SK-N-MC (cell line): ENCODE data around the gene CARD19.

Experiments
- DNase-seq: peaks from one replicate; pipeline ENCODE4 v3.0.0-alpha.2; 2011; ENCODE audit warnings: low read depth, low spot score
- H3K27ac ChIP-seq: fragments of 200-600 bp; sonication (generic); 2 replicates; pipeline ENCODE4 v1.5.1; 2016; ENCODE audit warnings: mixed run types
- H3K36me3 ChIP-seq: fragments of 200-600 bp; sonication (generic); 2 replicates; pipeline ENCODE4 v1.6.1; 2017; ENCODE audit warnings: antibody characterized with exemption, low read length, mixed read lengths; ENCODE audit not compliant: insufficient read depth
- H3K4me3 ChIP-seq: fragments of 200-600 bp; sonication (generic); 2 replicates; pipeline ENCODE4 v1.5.1; 2016
- H3K9ac ChIP-seq: fragments of 200-600 bp; sonication (generic); 2 replicates; pipeline ENCODE4 v1.8.0; 2017; ENCODE audit warnings: mixed run types, mixed read lengths; ENCODE audit not compliant: insufficient read length
- H3K9me3 ChIP-seq: fragments of 200-600 bp; sonication (generic); 2 replicates; pipeline ENCODE4 v1.6.1; 2017; ENCODE audit warnings: low read depth, mild to moderate bottlenecking, antibody characterized with exemption, low read length, moderate library complexity, mixed read lengths
- EZH2 ChIP-seq: fragments of 200-600 bp; sonication (generic); IDR thresholded peaks from one replicate; pipeline ENCODE4 v1.6.1; 2017; ENCODE audit warnings: antibody characterized with exemption
- FOXP2 ChIP-seq: optimal IDR thresholded peaks from 2 replicates; pipeline ENCODE3; 2011; ENCODE audit warnings: mild to moderate bottlenecking, moderate library complexity; ENCODE audit not compliant: insufficient read depth; ENCODE audit errors: extremely low read length, control extremely low read depth
- POLR2AphosphoS5 ChIP-seq: IDR thresholded peaks from 2 replicates; pipeline ENCODE4 v1.6.1; 2012; ENCODE audit warnings: mild to moderate bottlenecking, low read depth, low read length, borderline replicate concordance

Gene CARD19

DNA sequence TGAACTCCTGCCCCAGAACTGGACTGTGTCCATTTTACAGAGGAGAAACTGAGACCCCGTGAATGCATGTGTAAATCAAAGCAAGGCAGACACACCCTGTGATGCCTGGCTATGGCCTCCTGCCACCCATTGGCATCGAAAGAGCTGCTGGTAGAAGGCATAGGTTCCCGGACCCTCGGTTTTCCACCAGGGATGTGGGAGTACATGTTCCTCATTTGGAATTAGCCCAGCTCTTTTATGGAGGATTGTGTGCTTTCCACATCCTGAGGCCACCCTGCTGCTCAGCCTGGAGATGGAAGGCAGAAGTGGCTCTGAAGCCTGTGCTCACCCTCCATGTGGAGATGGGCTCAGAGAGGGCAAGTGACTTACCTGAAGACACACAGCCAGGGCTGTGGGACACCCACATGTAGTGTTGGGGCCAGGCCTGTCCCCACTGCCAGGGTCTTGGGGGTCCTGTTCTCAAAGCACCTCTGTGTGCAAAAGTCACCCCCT lies 34.7 kb upstream of the CARD19 start:
- TF ChIP-seq POLR2AphosphoS5 (no peak), FOXP2 (no peak), EZH2 (no peak)
- Histone ChIP-seq H3K4me3 (no peak overlapping the region), H3K9me3 (no peaks in the 10 kb centered on the region), H3K27ac (no peak overlapping the region), H3K9ac (no peak overlapping the region), H3K36me3 (no peaks in the 10 kb centered on the region)
- no peak for DNase-seq

DNA sequence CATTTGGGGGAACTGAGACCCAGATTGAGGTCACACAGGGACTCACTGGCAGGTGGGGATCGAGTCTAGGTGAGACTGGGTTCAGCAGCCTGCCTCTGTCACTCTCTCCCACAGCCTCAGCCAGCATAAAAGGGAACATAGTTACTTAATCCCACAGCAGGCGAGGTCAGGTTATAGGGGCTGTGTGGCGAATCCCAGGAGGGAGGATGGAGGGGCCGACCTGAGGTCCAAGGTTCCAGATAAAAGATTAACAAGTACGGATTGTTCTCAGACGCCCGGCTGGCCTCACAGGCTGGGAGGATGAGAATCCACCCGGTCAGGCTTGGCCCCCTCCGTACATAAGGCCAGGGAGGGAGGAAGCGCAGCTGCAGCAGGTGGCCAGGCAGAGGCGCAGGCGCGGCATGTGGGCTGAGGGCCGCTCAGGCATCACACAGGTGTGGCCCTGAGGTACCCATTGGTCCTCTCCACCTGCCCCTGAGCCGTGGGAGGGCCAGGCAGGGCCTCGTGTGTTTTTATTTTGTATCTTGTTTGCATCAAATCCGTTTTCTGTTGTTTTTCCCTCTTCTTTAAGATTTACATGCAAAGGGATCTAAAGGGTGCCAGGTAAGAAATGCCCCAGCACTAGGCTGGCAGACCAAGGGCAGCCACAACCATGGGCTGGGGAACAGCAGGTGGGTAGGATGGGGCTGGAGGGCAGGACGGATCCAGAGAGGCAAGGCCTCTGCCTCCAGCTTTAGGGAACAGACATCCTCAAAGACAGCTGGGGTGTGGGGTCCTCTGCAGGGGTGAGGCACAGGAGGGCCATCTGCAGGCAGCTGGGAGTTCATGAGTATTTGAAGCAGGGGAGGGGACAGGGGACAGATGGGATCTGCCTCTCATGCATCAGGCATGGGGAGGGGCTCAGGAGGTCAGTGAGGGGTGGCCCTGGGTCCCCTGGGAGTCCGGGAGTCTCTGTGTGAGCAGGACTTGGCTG lies 33.9 kb upstream of the CARD19 start:
- Histone ChIP-seq H3K36me3 (no peaks in the 10 kb centered on the region), H3K4me3 (no peak overlapping the region), H3K27ac (no peak overlapping the region), H3K9me3 (no peaks in the 10 kb centered on the region), H3K9ac (no peak overlapping the region)
- TF ChIP-seq FOXP2, result no peak
- no peak for TF ChIP-seq EZH2
- no peak for TF ChIP-seq POLR2AphosphoS5
- no peak for DNase-seq

DNA sequence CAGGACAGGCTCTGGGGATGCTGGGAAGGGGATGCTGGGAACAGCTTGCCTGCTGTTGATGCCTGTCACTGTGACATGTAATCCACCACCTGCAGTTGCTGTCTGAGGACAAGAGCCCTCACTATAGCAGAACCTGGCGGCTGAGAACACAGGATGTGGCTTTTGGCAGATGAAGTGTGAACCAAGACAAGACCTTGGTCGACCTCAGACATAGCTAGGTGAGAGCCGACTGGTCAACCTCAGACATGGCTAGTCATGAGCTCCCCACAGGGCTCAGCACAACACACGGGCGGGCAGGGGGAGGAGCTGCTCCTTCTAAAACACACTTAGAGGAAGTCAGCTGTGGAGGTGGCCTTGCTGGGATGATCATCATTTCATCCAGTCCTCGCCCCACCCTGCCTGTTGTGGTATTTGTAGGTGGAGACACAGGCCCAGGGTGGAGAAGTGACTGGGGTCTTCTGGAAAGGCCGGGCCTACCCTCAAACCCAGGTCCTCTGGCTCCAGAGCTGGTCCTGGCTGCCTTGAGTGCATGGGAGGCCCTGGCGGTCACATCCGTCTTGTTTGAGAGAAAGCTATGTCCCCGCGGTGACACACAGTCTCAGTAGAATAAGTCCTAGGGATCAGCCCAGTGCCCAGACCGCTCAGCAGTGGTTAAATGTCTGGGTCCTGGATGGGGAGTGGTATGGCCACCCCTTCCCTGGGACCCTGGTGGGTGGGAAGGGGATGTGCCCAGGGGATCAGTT lies 31.5 kb upstream of the CARD19 start:
- DNase-seq, result no peak
- TF ChIP-seq FOXP2 (no peak), POLR2AphosphoS5 (no peak), EZH2 (no peak)
- Histone ChIP-seq H3K27ac (no peak overlapping the region), H3K9ac (no peak overlapping the region), H3K4me3 (no peak overlapping the region), H3K9me3 (no peaks in the 10 kb centered on the region), H3K36me3 (no peaks in the 10 kb centered on the region)

DNA sequence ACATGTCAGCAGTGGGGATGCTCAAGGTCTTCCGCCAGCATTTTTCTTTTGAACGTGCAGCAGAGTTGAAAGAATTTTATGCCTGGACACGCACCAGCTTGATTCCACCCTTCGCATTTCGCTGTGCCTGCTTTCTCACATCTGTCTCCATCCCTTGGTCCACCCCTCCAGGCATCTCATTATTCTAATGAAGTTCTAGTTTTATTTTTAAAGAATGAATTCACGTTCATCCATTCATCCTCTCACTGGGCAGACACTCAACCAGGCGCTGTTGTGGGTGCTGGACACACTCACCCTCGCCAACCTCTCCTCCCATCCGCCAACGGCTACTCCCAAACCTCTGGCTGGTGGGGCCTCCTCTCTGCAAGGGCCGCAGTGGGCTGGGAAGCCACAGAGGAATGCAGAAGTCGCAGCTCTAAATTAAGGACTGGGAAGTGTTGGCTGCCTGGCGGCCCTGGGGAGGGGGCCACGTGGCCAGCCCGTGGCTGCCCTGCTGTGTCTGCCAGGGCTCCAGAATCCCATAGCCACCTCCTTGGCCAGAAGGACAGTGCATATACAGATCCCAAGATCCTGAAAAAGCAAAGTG lies 30.8 kb upstream of the CARD19 start:
- TF ChIP-seq POLR2AphosphoS5 (no peak), EZH2 (no peak), FOXP2 (no peak)
- Histone ChIP-seq H3K36me3 (no peaks in the 10 kb centered on the region), H3K27ac (no peak overlapping the region), H3K9me3 (no peaks in the 10 kb centered on the region), H3K4me3 (no peak overlapping the region), H3K9ac (no peak overlapping the region)
- DNase-seq, result no peak

DNA sequence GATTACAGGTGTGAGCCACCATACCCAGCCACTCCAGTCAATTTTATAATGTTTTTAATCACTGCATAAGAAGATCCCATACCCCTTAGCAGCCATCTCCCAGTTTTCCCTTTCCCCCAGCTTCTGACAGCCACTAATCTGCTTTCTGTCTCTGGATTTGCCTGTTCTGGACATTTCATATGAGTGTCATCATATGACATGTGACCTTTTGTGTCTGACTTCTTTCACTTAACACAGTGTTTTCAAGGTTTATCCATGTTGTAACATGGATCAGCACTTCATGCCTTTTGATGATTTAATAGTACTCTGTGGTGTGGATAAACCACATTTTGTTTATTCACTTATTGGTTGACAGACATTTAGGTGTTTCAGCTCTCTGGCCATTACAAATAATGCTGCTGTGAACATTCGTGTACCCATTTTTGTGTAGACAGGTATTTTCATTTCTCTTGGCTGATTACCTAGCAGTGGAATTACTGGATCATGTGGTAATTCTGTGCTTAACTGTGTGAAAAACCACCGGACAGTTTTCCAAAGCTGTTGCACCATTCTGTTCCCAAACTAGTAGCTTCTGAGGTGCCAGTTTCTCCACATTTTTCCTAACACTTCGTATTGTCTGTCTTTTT lies 28.9 kb upstream of the CARD19 start:
- DNase-seq, result no peak
- H3K9ac ChIP-seq, result no peak overlapping the region
- no peaks in the 10 kb centered on the region for H3K9me3 ChIP-seq
- TF ChIP-seq EZH2 (no peak), POLR2AphosphoS5 (no peak), FOXP2 (no peak)
- H3K4me3 ChIP-seq, result no peak overlapping the region
- H3K36me3 ChIP-seq, result no peaks in the 10 kb centered on the region
- no peak overlapping the region for H3K27ac ChIP-seq

DNA sequence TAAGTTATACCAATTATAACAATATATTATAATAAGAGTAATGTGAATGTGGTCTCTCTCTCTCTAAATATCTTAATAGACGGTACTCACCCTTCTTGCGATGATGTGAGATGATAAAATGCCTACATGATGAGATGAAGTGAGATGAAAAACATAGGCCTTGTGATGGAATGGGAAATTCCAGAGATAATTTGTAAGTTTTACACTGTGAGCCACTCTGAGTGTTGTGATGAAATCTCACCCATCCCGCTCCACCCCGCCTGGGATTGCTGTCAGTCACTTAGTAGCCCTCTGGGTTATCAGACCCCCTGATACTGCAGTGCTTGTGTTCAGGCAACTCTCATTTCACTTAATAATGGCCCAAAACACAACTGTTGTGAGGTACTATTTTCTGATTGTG lies 27.1 kb upstream of the CARD19 start:
- DNase-seq, result no peak
- H3K36me3 ChIP-seq, result no peaks in the 10 kb centered on the region
- H3K4me3 ChIP-seq, result no peak overlapping the region
- H3K9ac ChIP-seq, result no peak overlapping the region
- H3K27ac ChIP-seq, result no peak overlapping the region
- TF ChIP-seq EZH2, result no peak
- no peak for TF ChIP-seq POLR2AphosphoS5
- no peak for TF ChIP-seq FOXP2
- H3K9me3 ChIP-seq, result no peaks in the 10 kb centered on the region

DNA sequence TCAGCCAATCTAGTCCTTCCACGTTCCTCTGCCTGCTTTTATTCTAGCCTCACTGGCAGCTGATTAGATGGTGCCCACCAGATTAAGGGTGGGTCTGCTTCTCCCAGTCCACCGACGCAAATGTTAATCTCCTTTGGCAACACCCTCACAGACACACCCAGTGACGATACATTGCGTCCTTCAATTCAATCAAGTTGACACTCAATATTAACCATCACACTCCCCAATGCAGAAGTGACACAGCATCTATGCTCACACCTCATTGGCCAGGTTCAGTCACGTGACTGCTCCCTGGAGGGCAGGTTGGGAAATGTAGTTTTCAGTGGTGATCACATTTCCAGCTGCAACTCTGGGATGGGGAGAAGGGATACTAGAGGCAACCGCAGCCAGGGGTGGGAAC lies 24.6 kb upstream of the CARD19 start:
- no peak for DNase-seq
- no peaks in the 10 kb centered on the region for H3K9me3 ChIP-seq
- no peak overlapping the region for H3K4me3 ChIP-seq
- H3K9ac ChIP-seq, result no peak overlapping the region
- H3K27ac ChIP-seq, result no peak overlapping the region
- TF ChIP-seq EZH2, result no peak
- H3K36me3 ChIP-seq, result no peaks in the 10 kb centered on the region

DNA sequence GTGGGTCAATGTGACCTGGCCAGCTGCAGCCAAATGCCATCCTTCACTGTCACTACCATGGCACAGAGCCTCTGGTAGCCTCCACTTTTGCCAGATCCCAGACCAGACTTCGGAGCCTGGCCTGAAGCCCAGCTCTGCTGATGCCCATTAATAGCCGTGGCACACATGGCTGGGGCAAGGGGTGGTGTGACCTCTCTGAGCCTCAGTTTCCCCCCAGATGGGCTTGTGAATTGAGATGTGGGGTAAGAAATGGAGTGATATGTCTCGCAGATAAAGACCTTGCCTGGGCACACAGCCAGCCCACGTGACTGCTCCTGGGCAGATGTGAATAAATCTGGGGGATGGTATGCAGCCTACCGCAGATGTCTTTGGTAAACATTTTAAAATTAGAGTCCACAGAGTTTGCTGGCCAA lies 23.6 kb upstream of the CARD19 start:
- no peak overlapping the region for H3K4me3 ChIP-seq
- no peaks in the 10 kb centered on the region for H3K9me3 ChIP-seq
- no peak for DNase-seq
- H3K9ac ChIP-seq, result no peak overlapping the region
- no peak for TF ChIP-seq POLR2AphosphoS5
- H3K36me3 ChIP-seq, result no peaks in the 10 kb centered on the region
- H3K27ac ChIP-seq, result no peak overlapping the region
